GM21528 (cell line): ENCODE results near the gene LYRM4.

ENCODE experiments used
- ATAC-seq: cut with Tn5 transposase; IDR thresholded peaks from one replicate; pipeline ENCODE4 v1.9.1; 2021; ENCODE audit warnings: mild to moderate bottlenecking, moderate library complexity; ENCODE audit not compliant: unreplicated experiment, low FRiP score

Gene LYRM4

GRCh38 chr6:5247201-5247600 lies 13.5 kb downstream of the LYRM4 start:
- no peak for ATAC-seq

- no peak for ATAC-seq
Measured at GRCh38 chr6:5246141-5247097, 14.3 kb downstream of the LYRM4 start.

GRCh38 chr6:5243069-5243468 lies 17.7 kb downstream of the LYRM4 start:
- ATAC-seq, result no peak

- ATAC-seq, result no peak
Measured at GRCh38 chr6:5241252-5241651, 19.5 kb downstream of the LYRM4 start.

- no peak for ATAC-seq
Measured at GRCh38 chr6:5238336-5238735, 22.4 kb downstream of the LYRM4 start.

GRCh38 chr6:5237805-5238204 lies 22.9 kb downstream of the LYRM4 start:
- no peak for ATAC-seq

- ATAC-seq, result no peak
Measured at GRCh38 chr6:5235830-5236229, 24.9 kb downstream of the LYRM4 start.

GRCh38 chr6:5234874-5235273 lies 25.9 kb downstream of the LYRM4 start:
- no peak for ATAC-seq

GRCh38 chr6:5231289-5231688 lies 29.5 kb downstream of the LYRM4 start:
- ATAC-seq, result no peak

GRCh38 chr6:5230081-5230480 lies 30.7 kb downstream of the LYRM4 start:
- ATAC-seq, result no peak

GRCh38 chr6:5229356-5229755 lies 31.4 kb downstream of the LYRM4 start:
- no peak for ATAC-seq

- ATAC-seq, result no peak
Measured at GRCh38 chr6:5223309-5223708, 37.4 kb downstream of the LYRM4 start.

GRCh38 chr6:5220443-5220842 lies 40.3 kb downstream of the LYRM4 start:
- ATAC-seq, result no peak

- no peak for ATAC-seq
Measured at GRCh38 chr6:5219011-5219691, 41.6 kb downstream of the LYRM4 start.

- no peak for ATAC-seq
Measured at GRCh38 chr6:5217356-5217755, 43.4 kb downstream of the LYRM4 start.

GRCh38 chr6:5215799-5216198 lies 45.0 kb downstream of the LYRM4 start:
- no peak for ATAC-seq

GRCh38 chr6:5215159-5215558 lies 45.6 kb downstream of the LYRM4 start:
- no peak for ATAC-seq

GRCh38 chr6:5214570-5215052 lies 46.1 kb downstream of the LYRM4 start:
- ATAC-seq, result no peak

- ATAC-seq, result no peak
Measured at GRCh38 chr6:5213836-5214235, 46.9 kb downstream of the LYRM4 start.

- no peak for ATAC-seq
Measured at GRCh38 chr6:5211492-5211891, 49.3 kb downstream of the LYRM4 start.

GRCh38 chr6:5208471-5208971 lies 52.2 kb downstream of the LYRM4 start:
- ATAC-seq, result no peak
